Tibial nerve (tissue), 4 donors: ENCODE measurements around the gene GABRD.

Experiments
- EP300 ChIP-seq, 2 donors: sonication (generic); formaldehyde crosslinking; IDR thresholded peaks; one replicate each; pipeline ENCODE4 v1.6.1; 2017; ENCODE audit warnings: antibody characterized with exemption in 2 of 2, mild to moderate bottlenecking in 1 of 2
- POLR2A ChIP-seq, 2 donors: fragments of 450-650 bp; IDR thresholded peaks; one replicate each; pipeline ENCODE4 v1.6.1; 2017; ENCODE audit warnings: antibody characterized with exemption in 2 of 2, mild to moderate bottlenecking in 2 of 2, moderate library complexity in 2 of 2
- TF ChIP-seq, protein P1 (sequence below), 5 experiments: fragments of 200-600 bp in 3 of 5; fragments of 450-650 bp in 2 of 5; sonication (generic) in 3 of 5; IDR thresholded peaks; one replicate each; pipeline ENCODE4 v1.5.1; 2016 to 2019; ENCODE audit warnings: antibody characterized with exemption in 5 of 5, mild to moderate bottlenecking in 3 of 5, moderate library complexity in 2 of 5

DNA sequence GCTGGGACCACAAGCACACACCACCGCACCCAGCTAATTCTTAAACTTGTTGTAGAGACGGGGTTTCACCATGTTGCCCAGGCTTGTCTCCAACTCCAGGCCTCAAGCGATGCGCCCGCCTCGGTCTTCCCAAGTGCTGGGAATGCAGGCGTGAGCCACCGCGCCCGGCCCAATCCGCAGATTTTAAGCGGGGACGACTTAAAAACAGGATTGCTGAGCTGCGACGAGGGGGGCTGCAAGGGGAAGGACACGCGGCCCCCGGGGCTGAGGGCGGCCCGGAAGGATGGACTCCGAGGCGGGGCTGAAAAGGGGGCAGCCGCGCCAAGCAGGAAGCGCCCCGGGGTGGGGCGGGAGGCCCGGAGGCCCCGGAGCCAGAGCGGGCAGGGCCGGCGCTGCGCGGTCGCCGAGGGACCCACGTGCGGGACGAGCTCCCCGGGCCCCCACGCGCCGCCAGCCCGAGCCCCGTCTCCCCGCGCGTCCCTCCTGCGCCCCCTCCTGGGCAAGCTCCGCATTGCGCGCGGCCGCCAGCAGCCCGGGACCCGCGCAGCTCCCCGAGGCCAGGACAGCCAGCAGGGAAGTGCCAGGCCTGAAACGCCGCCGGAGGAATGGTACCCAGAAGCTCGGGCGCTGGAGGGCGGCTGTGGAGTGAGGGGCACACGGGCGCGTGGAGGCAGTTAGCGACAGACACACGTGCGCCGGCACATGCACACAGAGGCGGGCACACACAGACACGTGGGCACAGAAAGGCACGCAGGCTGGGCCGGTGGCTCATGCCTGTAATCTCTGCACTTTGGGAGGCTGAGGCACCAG, 25.6 kb downstream of the GABRD start:
- TF ChIP-seq, protein P1, sequence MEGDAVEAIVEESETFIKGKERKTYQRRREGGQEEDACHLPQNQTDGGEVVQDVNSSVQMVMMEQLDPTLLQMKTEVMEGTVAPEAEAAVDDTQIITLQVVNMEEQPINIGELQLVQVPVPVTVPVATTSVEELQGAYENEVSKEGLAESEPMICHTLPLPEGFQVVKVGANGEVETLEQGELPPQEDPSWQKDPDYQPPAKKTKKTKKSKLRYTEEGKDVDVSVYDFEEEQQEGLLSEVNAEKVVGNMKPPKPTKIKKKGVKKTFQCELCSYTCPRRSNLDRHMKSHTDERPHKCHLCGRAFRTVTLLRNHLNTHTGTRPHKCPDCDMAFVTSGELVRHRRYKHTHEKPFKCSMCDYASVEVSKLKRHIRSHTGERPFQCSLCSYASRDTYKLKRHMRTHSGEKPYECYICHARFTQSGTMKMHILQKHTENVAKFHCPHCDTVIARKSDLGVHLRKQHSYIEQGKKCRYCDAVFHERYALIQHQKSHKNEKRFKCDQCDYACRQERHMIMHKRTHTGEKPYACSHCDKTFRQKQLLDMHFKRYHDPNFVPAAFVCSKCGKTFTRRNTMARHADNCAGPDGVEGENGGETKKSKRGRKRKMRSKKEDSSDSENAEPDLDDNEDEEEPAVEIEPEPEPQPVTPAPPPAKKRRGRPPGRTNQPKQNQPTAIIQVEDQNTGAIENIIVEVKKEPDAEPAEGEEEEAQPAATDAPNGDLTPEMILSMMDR (IDR thresholded peaks at IDR 0.05) = peak; percentile 82 to 94 (median 88)
- no peak for TF ChIP-seq EP300 (IDR thresholded peaks at IDR 0.05)
- TF ChIP-seq POLR2A (IDR thresholded peaks at IDR 0.05) = no peak
